Adrenal gland (tissue), 12 donors: ENCODE measurements around the gene WNT3A. TPM values are rescaled to one million over a fixed set of nuclear protein-coding genes. Genes with fewer than 3 reads are reported as not detected.

Experiments used
- DNase-seq, 7 donors: peaks; one replicate each; pipeline ENCODE4 v3.0.0-alpha.2; 2019 to 2020
- H3K27ac ChIP-seq, 5 donors: fragments of 200-600 bp; sonication (generic) in 4 of 5; 1 replicate in 3 of 5; 2 replicates in 2 of 5; pipeline versions ENCODE4 v1.5.1 to v1.8.0; 2016 to 2020; ENCODE audit warnings: mild to moderate bottlenecking in 1 of 5
- H3K27me3 ChIP-seq: fragments of 200-600 bp; 2 replicates; pipeline ENCODE4 v1.8.0; 2021
- H3K36me3 ChIP-seq, 2 donors: fragments of 200-600 bp; replicated peaks in 1 of 2; 1 replicate in 1 of 2; 2 replicates in 1 of 2; pipeline versions ENCODE4 v1.5.1 to v1.8.0; 2018 to 2022
- H3K4me1 ChIP-seq, 2 donors: fragments of 200-600 bp; replicated peaks in 1 of 2; 1 replicate in 1 of 2; 2 replicates in 1 of 2; pipeline versions ENCODE4 v1.5.1 to v1.8.0; 2018 to 2021
- H3K4me3 ChIP-seq, 4 donors: fragments of 200-600 bp; sonication (generic) in 3 of 4; one replicate each; pipeline ENCODE4 v1.5.1; 2016 to 2018
- H3K9me3 ChIP-seq, 3 donors: fragments of 200-600 bp; sonication (generic) in 1 of 3; replicated peaks in 1 of 3; 1 replicate in 2 of 3; 2 replicates in 1 of 3; pipeline versions ENCODE4 v1.5.1 to v1.8.0; 2016 to 2021
- POLR2A ChIP-seq, 2 donors: fragments of 450-650 bp; IDR thresholded peaks; one replicate each; pipeline ENCODE4 v1.6.1; 2017; ENCODE audit warnings: antibody characterized with exemption in 2 of 2, mild to moderate bottlenecking in 2 of 2, moderate library complexity in 1 of 2
- WGBS, 4 donors: extraction: QIAGEN DNeasy Blood & Tissue Kit in 2 of 4; methylation state at CpG; one replicate each; pipeline versions ENCODE4 v1.1.5 to v1.1.7; 2013 to 2017; 5-methylcytosine and 5-hydroxymethylcytosine counted together
- intact Hi-C, 2 donors: fragments of 100-400 bp; cut with DNase I; formaldehyde crosslinking; loops; one replicate each; pipeline versions ENCODE4 v1.14.1 to v1.15.0; 2022 to 2023
- polyA plus RNA-seq, 3 donors: library from polyadenylated mRNA; stranded (reverse); fragments of 200-250 nt in 2 of 3; fragments of 350-450 nt in 1 of 3; fragmentation: Illumina TruSeq in 1 of 3; extraction: RNeasy Lipid Tissue Mini Kit (QIAGEN cat#74804) in 1 of 3; gene quantifications; one replicate each; pipeline ENCODE4 v1.2.3, GENCODE V29; 2013 to 2014
- total RNA-seq, 9 donors: library from RNA; depleted of rRNA in 4 of 9; stranded (reverse); fragments of >200 nt in 4 of 9; fragments of 120-200 nt in 1 of 9; fragmentation: NEBNext Ultra II Directional in 1 of 9; extraction: Animal tissue kit (Norgen Biotek cat#: 25700) in 1 of 9; gene quantifications; one replicate each; pipeline versions ENCODE4 v1.1.0 to v1.2.4, GENCODE V29; 2013 to 2023
- TF ChIP-seq, protein P1 (sequence below), 6 experiments: fragments of 450-650 bp in 4 of 6; fragments of 200-600 bp in 2 of 6; sonication (generic) in 1 of 6; IDR thresholded peaks; 1 replicate in 5 of 6; 2 replicates in 1 of 6; pipeline versions ENCODE4 v1.5.1 to v1.8.0; 2016 to 2021; ENCODE audit warnings: antibody characterized with exemption in 6 of 6, mild to moderate bottlenecking in 2 of 6, moderate library complexity in 1 of 6
- donor health status: healthy with polysubstance abuse.
- donor health status: Bipolar disorder and iron deficiency.
- donor health status: DM: yes; HTN: yes; CAD: no.
- donor health status: DM: no; HTN: no; CAD: no.
- donor health status: DM: no; HTN: no; CAD: no.
- donor health status: DM: yes; HTN: yes; CAD: no.

Gene WNT3A
- total and polyA plus RNA-seq, 12 donors: not detected

- Histone ChIP-seq H3K27me3 (no peaks in the 10 kb centered on the region), H3K4me3 (no peak overlapping the region), H3K27ac (no peak overlapping the region), H3K4me1 (peaks cover 11 to 31% of the 10 kb centered on the region in 2 donors), H3K36me3 (peaks cover 0 to 52% of the 10 kb centered on the region in 2 donors), H3K9me3 (peaks cover 0 to 9% (median 0%) of the 10 kb centered on the region in 3 donors)
- no peak for TF ChIP-seq POLR2A (IDR thresholded peaks at IDR 0.05)
- TF ChIP-seq, protein P1, sequence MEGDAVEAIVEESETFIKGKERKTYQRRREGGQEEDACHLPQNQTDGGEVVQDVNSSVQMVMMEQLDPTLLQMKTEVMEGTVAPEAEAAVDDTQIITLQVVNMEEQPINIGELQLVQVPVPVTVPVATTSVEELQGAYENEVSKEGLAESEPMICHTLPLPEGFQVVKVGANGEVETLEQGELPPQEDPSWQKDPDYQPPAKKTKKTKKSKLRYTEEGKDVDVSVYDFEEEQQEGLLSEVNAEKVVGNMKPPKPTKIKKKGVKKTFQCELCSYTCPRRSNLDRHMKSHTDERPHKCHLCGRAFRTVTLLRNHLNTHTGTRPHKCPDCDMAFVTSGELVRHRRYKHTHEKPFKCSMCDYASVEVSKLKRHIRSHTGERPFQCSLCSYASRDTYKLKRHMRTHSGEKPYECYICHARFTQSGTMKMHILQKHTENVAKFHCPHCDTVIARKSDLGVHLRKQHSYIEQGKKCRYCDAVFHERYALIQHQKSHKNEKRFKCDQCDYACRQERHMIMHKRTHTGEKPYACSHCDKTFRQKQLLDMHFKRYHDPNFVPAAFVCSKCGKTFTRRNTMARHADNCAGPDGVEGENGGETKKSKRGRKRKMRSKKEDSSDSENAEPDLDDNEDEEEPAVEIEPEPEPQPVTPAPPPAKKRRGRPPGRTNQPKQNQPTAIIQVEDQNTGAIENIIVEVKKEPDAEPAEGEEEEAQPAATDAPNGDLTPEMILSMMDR (IDR thresholded peaks at IDR 0.05): no peak
- 85 to 91% (median 87%) methylated on average over 29 to 34 of the region's 34 CpGs for whole genome bisulfite sequencing, 4 donors
- intact Hi-C loops: no loop called here
- peak; percentile 2 to 56 (median 19) for DNase-seq
Observed at GRCh38 chr1:228097333-228098081, 90.7 kb downstream of the WNT3A start.

- Histone ChIP-seq H3K27ac (no peak overlapping the region), H3K4me1 (peaks cover 12 to 27% of the 10 kb centered on the region in 2 donors), H3K9me3 (peaks cover 0 to 9% (median 0%) of the 10 kb centered on the region in 3 donors), H3K27me3 (no peaks in the 10 kb centered on the region), H3K4me3 (no peak overlapping the region), H3K36me3 (peaks cover 0 to 45% of the 10 kb centered on the region in 2 donors)
- peak in 5 of 7 donors; percentile 4 to 55 (median 14) for DNase-seq
- 89 to 91% (median 91%) methylated on average over 9 to 28 of the region's 28 CpGs for WGBS, 4 donors
- intact Hi-C loops: no loop called here
- no peak for TF ChIP-seq POLR2A (IDR thresholded peaks at IDR 0.05)
- TF ChIP-seq, protein P1 (IDR thresholded peaks at IDR 0.05): no peak
Observed at GRCh38 chr1:228098323-228098931, 91.6 kb downstream of the WNT3A start.

- Histone ChIP-seq H3K4me3 (no peak overlapping the region), H3K36me3 (peaks cover 0 to 45% of the 10 kb centered on the region in 2 donors), H3K27ac (peak overlapping the region in 1 of 5 donors; percentile 4), H3K4me1 (peaks cover 12 to 34% of the 10 kb centered on the region in 2 donors), H3K9me3 (peaks cover 0 to 7% (median 0%) of the 10 kb centered on the region in 3 donors), H3K27me3 (no peaks in the 10 kb centered on the region)
- DNase-seq: peak in 3 of 7 donors; percentile 5 to 52 (median 14)
- 0 to 63% (median 42%) methylated on average over 2 to 4 of the region's 4 CpGs; no CpG with 5 or more reads in 1 of the 4 donors for WGBS, 4 donors
- TF ChIP-seq, protein P1 (IDR thresholded peaks at IDR 0.05): no peak
- TF ChIP-seq POLR2A (IDR thresholded peaks at IDR 0.05): no peak
- intact Hi-C loops: no loop called here
Observed at GRCh38 chr1:228099331-228099732, 92.5 kb downstream of the WNT3A start.

DNA sequence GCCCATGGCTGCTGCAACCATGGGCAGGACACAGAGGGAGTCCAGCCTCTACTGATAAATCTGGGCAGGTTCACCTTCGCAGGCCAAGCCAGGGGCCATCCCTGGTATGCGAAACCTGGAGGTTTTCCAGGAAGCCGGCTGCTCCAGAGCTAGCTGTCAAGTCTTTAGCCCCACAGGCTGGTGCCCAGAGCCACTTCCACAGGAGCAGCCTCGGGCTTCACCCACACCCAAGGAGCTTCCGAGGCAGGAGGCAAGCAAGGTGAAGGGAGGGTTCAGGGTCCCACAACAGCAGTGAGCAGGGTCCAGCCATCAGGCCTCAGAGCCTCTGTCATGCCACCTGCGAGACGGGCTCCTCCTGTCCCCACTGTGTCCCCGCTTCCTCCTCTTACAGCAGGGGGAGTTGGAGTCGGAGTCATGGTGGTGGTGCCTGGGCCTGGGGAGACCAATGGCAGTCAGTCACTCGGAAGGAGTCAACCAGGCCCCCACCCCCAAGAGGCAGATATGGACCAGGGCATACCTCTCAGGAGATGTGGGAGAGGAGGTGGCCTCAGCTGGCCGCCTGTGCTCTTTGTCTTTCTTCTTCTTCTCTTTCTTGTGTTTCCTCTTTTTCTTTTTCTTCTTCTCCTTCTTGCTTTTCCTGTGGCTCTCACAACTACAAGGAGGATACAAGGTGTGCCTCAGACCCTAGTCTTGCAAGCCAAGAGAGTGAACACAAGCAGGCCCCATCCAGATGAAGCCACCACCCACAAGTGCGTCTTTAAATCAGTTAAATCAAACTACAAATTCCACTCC is 94.2 kb downstream of the WNT3A start:
- Histone ChIP-seq H3K4me3 (no peak overlapping the region), H3K27me3 (no peaks in the 10 kb centered on the region), H3K36me3 (peaks cover 0 to 51% of the 10 kb centered on the region in 2 donors), H3K27ac (peak overlapping the region in 1 of 5 donors; percentile 95), H3K4me1 (peaks cover 12 to 25% of the 10 kb centered on the region in 2 donors), H3K9me3 (no peaks in the 10 kb centered on the region)
- intact Hi-C loops: no loop called here
- WGBS, 4 donors: 78 to 85% (median 81%) methylated on average over 5 to 12 of the region's 12 CpGs
- TF ChIP-seq, protein P1 (IDR thresholded peaks at IDR 0.05): no peak
- peak in 3 of 7 donors; percentile 9 to 43 (median 27) for DNase-seq
